Astrocyte of the hippocampus (primary cell): Measurements from ENCODE around the gene HEMK1.

ENCODE experiments used
- DNase-seq: peaks from one replicate; pipeline ENCODE4 v3.0.0; 2011; ENCODE audit warnings: low read depth, low spot score

The HEMK1 gene, protein sequence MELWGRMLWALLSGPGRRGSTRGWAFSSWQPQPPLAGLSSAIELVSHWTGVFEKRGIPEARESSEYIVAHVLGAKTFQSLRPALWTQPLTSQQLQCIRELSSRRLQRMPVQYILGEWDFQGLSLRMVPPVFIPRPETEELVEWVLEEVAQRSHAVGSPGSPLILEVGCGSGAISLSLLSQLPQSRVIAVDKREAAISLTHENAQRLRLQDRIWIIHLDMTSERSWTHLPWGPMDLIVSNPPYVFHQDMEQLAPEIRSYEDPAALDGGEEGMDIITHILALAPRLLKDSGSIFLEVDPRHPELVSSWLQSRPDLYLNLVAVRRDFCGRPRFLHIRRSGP

DNA sequence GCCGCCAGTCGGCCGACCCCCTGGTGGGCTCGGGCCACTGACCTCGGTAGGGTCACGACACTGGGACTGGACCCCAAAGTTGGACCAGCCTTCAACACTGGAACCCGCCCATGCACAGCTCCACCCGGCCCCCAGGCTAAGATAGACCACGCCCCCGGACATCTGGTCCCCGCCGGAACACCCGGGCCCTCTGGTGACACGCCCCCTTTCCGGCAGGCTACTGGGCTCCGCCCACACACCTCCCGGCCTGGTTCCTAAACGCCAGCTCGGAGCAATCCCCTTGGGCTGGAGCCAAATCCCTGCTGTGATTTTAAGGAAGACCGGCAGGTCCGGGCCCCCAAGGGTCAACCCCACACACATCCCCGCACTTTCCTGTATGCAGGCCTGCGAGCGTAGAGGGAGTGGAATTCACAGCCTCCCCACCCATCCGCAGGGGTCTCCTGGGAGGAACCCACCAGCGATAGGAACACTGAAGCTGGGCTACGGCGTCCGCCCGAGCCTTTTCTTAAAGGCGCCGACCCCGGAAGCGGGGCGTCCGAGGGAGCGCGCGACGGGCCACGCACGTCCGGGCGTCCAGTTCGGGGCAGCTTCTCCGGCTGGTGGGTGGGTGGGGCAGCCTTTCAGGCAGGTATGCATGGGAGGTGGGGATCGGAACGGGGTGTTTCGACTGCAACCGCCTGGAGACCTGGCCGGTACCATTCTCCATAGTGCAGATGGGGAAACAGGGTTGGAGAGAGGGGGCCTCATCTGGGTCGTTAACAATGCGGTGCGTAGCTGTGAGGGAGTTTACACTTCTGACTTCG is at the start of gene HEMK1:
HEMK1 (plus strand) TSS at position 576 of the 803 bp plus-strand sequence. CDS start 1,583 bp downstream, outside the sequence.
- peak; percentile 97 for DNase-seq

DNA sequence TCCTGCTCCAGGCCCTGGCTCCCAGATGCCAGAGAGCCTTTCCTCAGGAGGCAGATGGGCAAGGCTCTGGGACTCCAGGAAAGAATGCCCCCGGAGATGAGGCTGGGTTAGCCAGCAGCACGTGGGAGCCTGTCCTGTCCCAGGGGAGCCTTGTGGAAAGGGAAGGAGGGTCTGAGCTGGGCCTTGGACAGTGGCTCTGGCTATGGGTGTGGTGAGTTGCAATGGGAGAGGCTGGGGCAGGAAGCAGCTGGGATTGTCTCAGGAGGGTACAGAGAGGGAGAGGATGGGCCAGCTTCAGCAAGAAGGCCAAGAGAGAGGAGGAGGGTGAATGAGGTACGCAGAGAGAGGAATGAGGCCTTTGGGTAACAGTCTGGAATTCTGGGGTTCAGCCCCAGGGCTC is 48.5 kb upstream of the HEMK1 start:
- DNase-seq, result no peak

DNA sequence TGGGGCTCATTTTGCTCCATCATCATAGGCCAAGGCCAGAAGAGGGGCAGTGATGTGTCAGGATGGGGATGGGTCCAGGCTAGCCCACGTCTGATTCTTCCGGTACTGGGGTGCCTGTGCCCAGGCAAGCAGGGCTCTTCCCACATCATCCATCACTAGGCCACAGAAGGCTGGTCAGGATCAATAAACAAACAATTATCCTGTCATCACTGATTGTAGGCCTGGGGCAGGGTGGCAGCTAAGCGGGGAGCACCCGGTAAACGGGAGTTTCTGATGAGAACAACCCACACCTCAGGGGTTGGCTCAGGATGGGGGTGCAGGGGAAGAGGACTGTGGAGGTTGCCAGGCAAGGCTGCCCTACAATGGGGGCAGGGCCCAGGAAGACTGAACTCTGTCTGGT is 47.8 kb upstream of the HEMK1 start:
- no peak for DNase-seq

DNA sequence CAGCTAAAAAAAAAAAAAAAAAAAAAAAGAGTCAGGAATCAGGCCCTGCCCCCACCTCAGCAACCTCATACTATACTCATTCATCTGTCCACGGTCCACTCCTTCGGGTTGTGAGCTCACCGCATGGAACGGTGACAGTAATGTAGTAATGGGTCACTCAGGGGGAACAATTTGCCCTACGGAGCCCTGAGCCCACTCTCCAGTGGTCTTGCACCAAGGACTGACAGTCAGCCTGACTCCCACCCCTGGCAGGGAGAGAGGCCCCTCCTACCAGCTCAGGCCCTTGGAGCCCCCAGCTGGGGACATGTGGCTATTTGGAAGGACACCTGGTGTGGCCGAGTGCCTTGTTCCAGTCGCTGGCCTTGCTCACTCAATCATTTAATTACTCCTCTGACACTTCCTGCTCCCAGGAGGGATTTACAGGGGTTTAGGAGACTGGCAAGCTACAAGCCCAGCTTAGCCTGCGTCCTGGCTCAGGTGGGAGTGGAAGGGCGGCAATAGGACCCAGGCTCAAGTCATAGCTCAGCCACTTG is 46.0 kb upstream of the HEMK1 start:
- DNase-seq, result no peak

DNA sequence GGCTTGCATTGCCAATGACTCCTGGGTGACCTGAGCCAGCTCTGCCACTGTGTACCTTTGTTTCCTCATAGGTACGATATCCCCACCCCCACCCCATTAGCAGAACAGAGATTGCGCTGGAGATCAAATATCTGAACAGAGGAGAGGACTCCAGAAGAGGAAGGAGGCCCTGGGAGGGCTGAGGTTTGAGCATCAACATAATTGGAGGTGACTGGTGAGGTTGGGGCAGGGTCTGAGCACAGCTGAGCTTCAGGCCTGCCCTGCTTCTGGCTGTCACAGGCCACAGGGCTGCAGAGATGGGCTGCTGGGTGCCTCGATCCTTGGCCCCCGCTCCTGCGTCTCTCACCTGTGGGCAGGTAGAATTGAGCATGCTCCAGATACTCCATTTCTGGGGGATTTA is 44.6 kb upstream of the HEMK1 start:
- DNase-seq, result no peak

DNA sequence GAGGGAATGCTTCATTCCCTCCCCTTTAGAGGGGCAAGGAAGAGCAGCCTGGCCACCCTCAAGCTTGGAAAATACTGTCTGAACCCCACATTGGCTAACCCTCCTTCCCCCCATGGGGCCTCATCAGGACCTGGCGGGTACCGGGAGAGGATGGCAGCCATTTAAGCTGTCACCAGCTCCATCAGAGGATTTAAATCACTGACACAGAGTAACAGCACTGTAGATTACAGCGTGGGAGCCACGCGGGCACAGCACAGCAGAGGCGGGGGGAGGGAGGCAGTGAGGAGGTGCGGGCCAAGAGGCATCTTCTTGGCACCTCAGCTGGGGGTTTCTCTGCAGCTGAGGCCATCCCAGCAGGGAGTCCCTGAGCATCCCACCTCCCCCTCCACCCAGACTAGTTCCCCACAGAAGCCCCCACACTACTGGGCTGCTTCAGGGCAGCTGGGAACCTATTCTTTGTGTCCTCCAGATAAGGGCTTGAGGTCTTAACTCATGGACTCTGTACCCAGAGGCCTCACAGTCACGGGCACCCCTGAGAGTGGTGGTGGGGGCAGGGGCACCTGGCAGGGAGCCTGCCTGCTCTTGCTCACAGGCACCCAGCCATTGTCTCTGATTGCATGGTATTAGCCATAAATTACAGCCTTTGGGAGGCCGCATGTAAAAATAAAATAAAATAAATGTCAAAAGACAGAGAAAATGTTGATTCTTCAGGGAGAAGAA is 44.0 kb upstream of the HEMK1 start:
- no peak for DNase-seq

DNA sequence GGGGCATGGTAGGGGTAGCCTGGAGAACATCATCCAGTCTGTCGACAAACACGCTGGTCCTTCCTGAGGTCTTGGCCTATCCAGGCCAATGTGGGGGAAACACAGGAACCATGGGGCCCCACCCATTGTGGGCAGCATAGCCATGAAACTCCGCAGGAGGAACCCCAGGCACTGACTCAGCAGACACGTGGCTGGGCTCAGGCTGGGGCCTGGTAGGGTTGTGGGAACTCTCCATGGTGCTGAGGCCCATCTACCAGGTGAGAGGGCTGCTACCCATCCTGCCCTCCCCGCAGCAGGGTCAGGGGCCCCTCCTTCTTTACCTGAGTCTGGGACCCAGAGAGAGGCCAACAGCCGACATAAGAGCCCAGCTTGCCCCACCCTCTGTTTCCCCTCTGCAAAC is 43.3 kb upstream of the HEMK1 start:
- peak; percentile 71 for DNase-seq

DNA sequence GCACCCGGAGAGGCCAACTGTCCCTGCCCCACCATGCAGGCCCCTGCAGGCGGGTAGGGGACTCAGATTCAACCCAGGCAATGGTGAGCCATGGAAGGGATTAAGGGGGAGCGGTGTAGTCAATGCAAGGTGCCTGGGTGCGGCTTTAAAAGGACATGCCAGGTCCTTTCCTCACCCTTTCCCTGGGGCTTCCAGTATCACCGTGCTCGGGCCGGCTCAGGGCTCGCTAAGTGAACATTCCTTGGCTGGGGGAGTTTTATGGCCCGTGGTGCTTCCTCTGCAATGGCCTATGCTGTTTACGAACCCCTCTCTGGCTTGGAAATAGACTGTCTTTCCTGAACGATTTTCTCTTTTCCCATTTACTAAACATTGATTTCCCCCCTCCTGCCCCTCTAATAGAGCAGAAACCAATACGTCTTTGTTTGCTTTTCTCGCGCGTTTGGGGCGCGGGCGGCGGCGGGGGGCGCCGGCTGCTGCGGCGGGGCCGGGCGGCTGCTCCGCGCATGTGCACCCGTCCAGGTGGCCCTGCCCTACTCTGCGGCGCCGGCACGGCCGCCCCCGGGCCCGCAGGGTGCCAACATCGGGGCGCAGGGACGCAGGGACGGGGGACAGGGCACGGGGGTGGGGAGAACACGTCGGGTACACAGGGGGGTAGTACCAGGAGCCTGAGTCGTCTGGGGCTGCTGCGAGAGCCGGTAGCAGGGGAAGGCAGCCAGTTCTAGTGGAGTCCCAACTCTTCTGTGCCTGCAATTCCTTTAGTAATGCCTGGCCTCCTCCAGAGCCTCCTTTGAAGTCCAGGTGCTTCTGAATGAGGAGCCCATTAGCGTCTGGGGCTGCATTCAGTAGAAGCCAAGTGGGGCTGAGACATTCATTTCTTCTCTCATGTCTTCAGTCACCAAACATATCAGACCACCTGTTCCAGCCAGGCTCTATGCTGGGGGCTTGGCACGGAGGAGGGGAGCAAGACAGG is 39.0 kb upstream of the HEMK1 start:
- no peak for DNase-seq

DNA sequence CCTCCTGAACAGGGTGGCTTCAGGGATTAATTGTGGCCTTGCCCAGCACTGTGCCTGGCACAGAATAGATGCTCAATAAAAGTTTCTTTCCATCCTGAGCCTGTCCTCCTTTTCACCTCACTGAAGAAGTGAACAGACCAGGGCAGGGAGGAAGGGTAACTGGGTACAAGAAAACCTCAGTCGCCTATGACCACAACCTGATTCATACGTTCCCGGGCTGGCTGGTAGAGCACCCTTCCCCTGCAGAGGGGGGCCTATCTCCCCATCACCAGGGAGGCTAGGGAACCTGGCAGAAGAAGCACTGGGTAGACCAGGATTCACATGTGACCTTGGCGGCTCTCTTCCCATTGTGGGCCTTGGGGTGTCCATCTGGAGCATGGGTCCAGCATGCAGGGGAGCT is 38.1 kb upstream of the HEMK1 start:
- no peak for DNase-seq

DNA sequence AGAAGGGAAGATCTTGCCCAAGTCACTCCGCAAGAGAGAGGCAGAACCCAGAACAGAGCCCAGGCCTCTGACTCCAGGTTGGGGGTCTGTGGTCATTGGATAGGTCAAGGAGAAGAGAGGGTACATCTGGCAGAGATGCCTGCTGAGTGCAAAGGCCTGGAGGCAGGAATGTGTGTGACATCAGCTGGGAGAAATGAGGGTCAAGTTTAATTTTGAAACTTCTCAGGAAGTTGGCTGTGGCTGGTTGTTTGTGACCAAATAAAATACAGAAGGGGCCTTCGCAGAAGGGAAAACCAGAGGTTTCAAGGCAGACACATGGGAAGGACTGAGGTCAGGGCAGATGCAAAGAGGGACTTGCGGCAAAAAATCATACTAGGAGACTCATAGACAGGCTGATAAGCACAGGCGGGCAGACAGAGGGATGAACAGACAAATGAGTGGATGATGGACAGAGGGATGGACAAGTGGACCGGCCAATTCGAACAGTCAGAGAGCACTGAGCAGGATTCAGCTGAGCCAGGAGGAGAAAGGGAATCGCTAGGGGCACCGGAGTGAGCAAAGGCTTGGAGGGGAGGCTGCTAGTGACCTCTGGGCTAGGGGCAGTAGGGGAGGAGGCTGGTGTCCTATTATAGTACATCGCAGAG is 37.1 kb upstream of the HEMK1 start:
- DNase-seq, result no peak

DNA sequence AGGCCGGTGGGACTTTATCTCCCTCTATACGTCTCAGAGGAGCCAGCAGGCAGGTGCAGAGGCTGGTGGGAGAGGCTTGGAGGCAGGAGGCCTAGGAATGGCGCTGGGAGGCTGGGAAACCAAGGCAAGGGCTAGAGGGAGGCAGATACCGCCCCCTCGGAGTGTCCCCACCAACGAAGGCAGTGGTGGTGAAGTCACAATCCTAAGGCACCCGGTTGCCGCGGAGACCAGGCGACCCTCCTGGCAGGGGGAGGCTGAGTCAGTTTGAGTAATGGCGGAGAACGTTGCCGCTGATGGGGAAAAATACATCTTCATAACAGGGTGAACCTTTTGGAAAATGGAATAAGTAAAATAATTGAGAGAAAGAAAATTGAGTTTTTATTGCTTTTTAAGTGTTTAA is 36.0 kb upstream of the HEMK1 start:
- DNase-seq, result no peak

DNA sequence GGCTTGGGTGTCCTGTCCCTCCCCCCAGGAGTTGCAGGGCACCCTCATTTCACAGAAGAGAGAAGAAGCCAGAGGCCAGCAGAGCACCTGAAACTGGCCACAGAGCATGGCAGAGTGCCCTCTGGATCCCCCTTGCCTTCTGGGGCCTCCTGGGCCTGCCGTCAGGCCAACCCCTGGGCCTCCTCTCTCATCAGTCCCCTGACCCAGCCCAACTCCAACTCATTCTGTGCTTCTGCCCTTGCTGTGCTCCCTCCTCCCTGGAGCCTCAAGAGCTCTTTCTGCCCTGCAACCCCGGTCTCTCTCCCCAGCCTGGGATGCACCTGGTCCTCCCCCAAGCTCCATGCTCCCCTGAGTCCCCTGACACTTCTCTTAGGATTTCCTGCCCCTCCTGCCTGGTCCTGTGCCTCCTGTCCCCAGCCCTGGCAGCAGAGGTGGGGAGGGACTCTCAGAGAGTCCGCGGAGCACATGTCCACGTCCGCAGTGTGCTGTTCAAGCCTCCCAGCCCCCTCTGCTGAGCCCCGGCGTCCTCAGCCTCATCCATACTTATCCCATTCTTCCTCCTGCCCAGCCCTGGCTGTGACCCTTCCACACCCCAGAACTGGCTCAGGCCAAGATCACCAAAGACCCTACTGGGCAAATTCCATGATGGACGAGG is 35.4 kb upstream of the HEMK1 start:
- no peak for DNase-seq

DNA sequence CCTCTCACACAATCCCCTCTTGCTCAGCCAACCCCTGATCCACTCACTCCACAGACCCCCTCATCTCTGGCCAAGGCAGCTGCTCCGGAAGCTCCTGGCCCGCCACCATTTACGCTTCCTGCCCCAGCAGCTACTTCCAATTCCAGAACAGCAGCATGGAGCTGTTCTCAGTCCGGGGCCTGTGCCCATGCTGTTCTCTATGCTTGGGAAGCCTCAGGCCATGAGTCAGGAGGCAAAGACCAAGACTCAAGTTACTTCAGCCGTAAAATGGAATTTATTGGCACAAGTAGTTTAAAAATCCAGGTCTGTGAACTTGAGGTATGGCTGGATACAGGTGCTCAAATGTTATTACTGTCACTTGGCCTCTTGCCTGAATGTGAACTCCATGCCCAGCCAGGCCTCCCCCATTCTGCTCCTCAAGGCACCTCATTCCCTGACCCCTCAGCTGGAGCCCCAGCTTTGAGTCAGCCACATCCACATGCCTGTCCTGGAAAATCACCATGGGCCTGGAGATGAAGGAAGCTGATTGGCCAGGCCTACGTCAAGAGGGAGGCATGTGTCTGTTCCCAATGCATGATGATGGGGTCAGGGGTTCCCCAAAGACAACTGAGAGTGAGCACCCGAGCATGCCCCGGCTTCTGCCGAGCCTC is 34.5 kb upstream of the HEMK1 start:
- DNase-seq, result peak; percentile 11

DNA sequence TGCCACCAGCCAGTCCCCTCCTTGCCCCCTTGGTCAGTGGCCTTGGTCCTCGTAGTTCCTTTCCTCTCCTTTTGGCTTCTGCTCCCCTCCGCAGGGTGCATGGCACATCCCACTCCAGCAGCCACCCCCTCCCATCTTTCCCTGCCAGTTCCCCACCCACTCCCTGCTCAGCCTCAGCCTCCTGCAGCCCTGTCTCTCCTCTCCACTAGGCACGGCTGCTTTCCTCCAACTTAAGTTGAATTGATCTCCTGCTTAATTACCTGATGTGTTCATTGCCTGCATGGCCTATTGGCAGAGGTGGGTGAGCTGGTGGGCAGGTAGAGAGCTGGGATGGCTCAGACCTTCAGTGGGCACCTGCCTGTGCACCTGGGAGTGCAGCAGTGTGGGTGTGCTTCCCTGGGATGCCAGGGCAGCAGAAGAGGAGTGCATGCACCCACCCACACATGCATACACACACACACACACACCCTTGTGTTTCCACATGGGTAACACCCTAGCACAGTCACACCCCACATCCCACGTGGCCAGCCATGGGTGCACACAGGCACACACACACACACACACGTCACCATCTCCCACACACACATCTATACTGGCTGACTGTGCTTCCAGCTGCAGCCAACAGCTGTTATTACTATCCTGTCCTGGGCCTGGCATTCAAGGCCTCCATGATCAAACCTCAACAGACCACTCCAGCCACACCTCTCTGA is 32.7 kb upstream of the HEMK1 start:
- no peak for DNase-seq

DNA sequence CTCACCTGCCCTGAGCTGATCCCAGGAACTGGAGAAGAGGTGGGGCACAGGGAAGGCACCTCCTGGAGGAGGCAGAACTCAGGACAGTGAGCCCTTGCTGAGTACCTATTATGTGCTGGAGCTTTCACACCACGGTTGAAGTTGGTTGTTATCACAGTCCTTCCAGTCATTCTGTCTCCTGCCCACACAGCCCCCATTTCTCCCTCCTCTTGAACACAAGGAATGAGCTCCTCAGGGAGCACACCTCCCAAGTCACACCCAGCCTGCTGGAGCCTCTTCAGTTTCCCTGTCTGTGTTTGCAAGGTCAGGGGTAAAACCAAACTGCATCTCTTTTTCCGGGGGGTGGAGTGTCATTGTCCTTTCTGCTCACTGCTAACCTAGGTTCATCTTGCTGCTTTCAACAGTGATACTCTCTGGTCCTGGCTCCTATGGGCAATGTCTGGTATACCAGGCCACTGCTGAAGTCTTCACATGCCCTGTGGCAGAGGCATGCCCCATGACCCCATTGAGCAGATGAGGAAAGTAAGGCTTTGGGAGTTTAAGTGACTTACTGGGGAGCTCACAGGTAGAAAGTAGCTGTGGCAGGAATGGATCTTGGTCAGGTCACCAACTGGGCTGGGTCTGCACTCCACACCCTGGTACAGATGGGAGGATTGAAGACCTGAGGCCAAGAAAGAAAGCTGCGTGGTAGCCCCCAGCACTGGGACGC is 31.7 kb upstream of the HEMK1 start:
- no peak for DNase-seq

DNA sequence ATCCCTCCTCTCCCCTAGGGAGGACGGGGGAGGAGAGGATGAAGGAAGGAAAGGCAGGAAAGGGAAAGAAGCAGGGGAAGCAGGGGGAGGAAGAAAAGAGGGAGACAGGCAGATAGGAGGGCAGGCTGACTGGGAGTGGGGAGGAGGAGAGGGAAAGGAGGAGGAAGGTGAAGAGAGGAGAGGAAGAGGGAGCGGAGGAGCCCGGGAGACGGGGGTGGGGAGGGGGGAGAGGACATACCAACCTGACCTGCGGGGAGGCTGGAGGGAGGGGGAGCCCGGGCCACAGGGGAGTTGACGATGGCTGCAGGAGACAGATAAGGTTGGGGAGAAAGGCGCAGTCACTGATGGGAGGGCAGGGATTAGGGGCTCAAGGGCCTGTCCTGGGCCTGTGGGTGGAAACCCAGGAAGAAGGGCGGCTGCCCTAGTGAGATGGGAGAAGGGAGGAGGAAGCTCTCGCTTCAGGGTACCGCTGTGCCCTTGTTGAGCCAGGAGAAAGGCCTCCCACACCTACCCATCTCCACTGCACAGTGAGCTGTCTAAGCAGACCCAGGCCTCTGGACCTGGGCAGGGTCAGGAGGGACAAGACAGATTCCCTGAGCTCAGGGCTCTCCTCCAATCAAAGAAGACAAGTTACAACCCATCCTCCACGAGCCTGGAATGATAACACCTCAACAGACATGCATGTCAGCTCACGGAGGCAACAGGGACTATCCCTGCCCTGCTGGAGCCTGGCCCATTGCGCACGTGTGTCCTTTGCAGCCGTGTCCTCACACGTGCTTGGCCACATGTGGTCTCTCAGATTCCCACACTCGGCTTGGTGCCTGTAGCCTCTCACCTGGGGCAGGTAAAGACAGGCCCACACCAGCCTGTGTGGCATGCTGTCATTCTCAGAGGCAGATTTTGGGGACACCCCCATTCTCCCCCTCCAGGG is 29.7 kb upstream of the HEMK1 start:
- DNase-seq, result no peak
